SK-N-SH (cell line): Measurements from ENCODE around the gene CCR9. TPM values are rescaled to one million over a fixed set of nuclear protein-coding genes. Genes with fewer than 3 reads are reported as not detected.

Experiments used
- CTCF ChIA-PET: fragments of 300-600, 350-600 bp; formaldehyde crosslinking; extraction: SDS; loops from one replicate; lab custom pipeline; 2021; lab: Yijun Ruan, JAX
- POLR2A ChIA-PET: fragments of 350-600 bp; sonication (Branson Sonifier 250); formaldehyde crosslinking; extraction: SDS; loops from one replicate; lab custom pipeline; 2020; ENCODE audit warnings: antibody characterized with exemption, inconsistent platforms; lab: Yijun Ruan, JAX
- DNase-seq: peaks from one replicate; pipeline ENCODE4 v3.0.0; 2012
- H2AFZ ChIP-seq: fragments of 200-600 bp; sonication (generic); 2 replicates; pipeline ENCODE4 v1.8.1; 2016; ENCODE audit warnings: antibody characterized with exemption, mild to moderate bottlenecking, low read depth
- H3F3A ChIP-seq: fragments of 200-600 bp; sonication (generic); replicated peaks from 2 replicates; pipeline ENCODE3; 2016; ENCODE audit warnings: antibody characterized with exemption, mild to moderate bottlenecking; ENCODE audit not compliant: insufficient read depth
- H3K27ac ChIP-seq, 2 experiments: fragments of 200-500 bp in 1 of 2; fragments of 200-600 bp in 1 of 2; sonication (Bioruptor generic) in 1 of 2; sonication (generic), shearing (Covaris generic) in 1 of 2; 2 replicates each; pipeline versions ENCODE4 v1.5.1 to v1.6.1; 2014 to 2016; ENCODE audit warnings: low read depth in 2 of 2, inconsistent platforms in 1 of 2, low read length in 1 of 2, mild to moderate bottlenecking in 1 of 2, mixed read lengths in 1 of 2
- H3K27me3 ChIP-seq: fragments of 200-600 bp; sonication (generic), shearing (Covaris generic); 2 replicates; pipeline ENCODE4 v1.6.1; 2016; ENCODE audit warnings: mixed run types; ENCODE audit not compliant: insufficient read depth
- H3K36me3 ChIP-seq, 2 experiments: fragments of 200-500 bp in 1 of 2; fragments of 200-600 bp in 1 of 2; sonication (Bioruptor generic) in 1 of 2; sonication (generic) in 1 of 2; replicated peaks in 1 of 2; 2 replicates each; pipeline versions ENCODE3 to v1.5.1; 2014 to 2016; ENCODE audit warnings: low read length in 1 of 2, mild to moderate bottlenecking in 1 of 2; ENCODE audit not compliant: insufficient read depth in 2 of 2, control insufficient read depth in 1 of 2
- H3K4me1 ChIP-seq, 2 experiments: fragments of 200-500 bp in 1 of 2; fragments of 200-600 bp in 1 of 2; sonication (Bioruptor generic) in 1 of 2; sonication (generic), shearing (Covaris generic) in 1 of 2; 2 replicates each; pipeline versions ENCODE4 v1.5.1 to v1.6.1; 2014 to 2016; ENCODE audit warnings: low read depth in 1 of 2, low read length in 1 of 2, mixed run types in 1 of 2; ENCODE audit not compliant: insufficient read depth in 2 of 2, control insufficient read depth in 1 of 2
- H3K4me2 ChIP-seq: fragments of 200-600 bp; sonication (generic), shearing (Covaris generic); 2 replicates; pipeline ENCODE4 v1.6.1; 2017; ENCODE audit warnings: mixed run types
- H3K4me3 ChIP-seq, 2 experiments: fragments of 200-500 bp in 1 of 2; fragments of 200-600 bp in 1 of 2; sonication (Bioruptor generic) in 1 of 2; sonication (generic), shearing (Covaris generic) in 1 of 2; 2 replicates each; pipeline versions ENCODE4 v1.5.1 to v1.8.1; 2014 to 2016; ENCODE audit warnings: low read depth in 2 of 2, inconsistent platforms in 1 of 2, low read length in 1 of 2, mild to moderate bottlenecking in 1 of 2, mixed read lengths in 1 of 2, moderate library complexity in 1 of 2
- H3K79me2 ChIP-seq: fragments of 200-600 bp; sonication (generic); 2 replicates; pipeline ENCODE4 v1.8.1; 2017; ENCODE audit warnings: mild to moderate bottlenecking; ENCODE audit not compliant: insufficient read depth
- H3K9ac ChIP-seq: fragments of 200-600 bp; sonication (generic); 2 replicates; pipeline ENCODE4 v1.6.1; 2017; ENCODE audit warnings: mixed run types
- H3K9me2 ChIP-seq: fragments of 200-600 bp; sonication (generic); 2 replicates; pipeline ENCODE4 v1.6.1; 2017; ENCODE audit warnings: mixed run types
- H3K9me3 ChIP-seq: fragments of 200-600 bp; sonication (generic); 2 replicates; pipeline ENCODE4 v1.6.1; 2017; ENCODE audit warnings: mixed run types, mild to moderate bottlenecking, moderate library complexity
- H4K20me1 ChIP-seq: fragments of 200-600 bp; sonication (generic); 2 replicates; pipeline ENCODE4 v1.6.1; 2017; ENCODE audit warnings: mild to moderate bottlenecking, mixed run types; ENCODE audit not compliant: insufficient read depth
- CTCF ChIP-seq: fragments of 200-600 bp; sonication (generic); IDR thresholded peaks from 2 replicates; pipeline ENCODE4 v1.6.1; 2017; ENCODE audit warnings: antibody characterized with exemption, mild to moderate bottlenecking, moderate library complexity
- FOXJ3 ChIP-seq: sonication (generic); formaldehyde crosslinking; IDR thresholded peaks from 2 replicates; pipeline ENCODE4 v1.5.1; 2020; ENCODE audit warnings: mild to moderate bottlenecking, missing genetic modification reagents
- GATA2 ChIP-seq: sonication (generic); formaldehyde crosslinking; IDR thresholded peaks from 2 replicates; pipeline ENCODE4 v1.5.0; 2020; ENCODE audit warnings: mild to moderate bottlenecking, missing genetic modification reagents
- MAX ChIP-seq: IDR thresholded peaks from 2 replicates; pipeline ENCODE4 v1.4.0; 2012; ENCODE audit warnings: low read depth
- MEF2A ChIP-seq: IDR thresholded peaks from 2 replicates; pipeline ENCODE4 v1.4.0; 2012; ENCODE audit warnings: low read depth, borderline replicate concordance
- MXI1 ChIP-seq: IDR thresholded peaks from 2 replicates; pipeline ENCODE4 v1.6.1; 2012; ENCODE audit warnings: mild to moderate bottlenecking, low read depth, low read length, improper control_type of control experiment
- NRF1 ChIP-seq: IDR thresholded peaks from 2 replicates; pipeline ENCODE4 v1.6.1; 2012; ENCODE audit warnings: low read depth, mild to moderate bottlenecking, low read length
- PBX3 ChIP-seq: IDR thresholded peaks from 2 replicates; pipeline ENCODE4; 2012
- RCOR1 ChIP-seq: fragments of 150-350 bp; IDR thresholded peaks from 2 replicates; pipeline ENCODE4 v1.6.1; 2017; ENCODE audit warnings: antibody characterized with exemption, low read length
- TEAD4 ChIP-seq: IDR thresholded peaks from 2 replicates; pipeline ENCODE4 v1.4.0; 2012; ENCODE audit warnings: mild to moderate bottlenecking, borderline replicate concordance; ENCODE audit not compliant: insufficient read depth
- WGBS: methylation state at CpG from one replicate; pipeline ENCODE4 v1.1.6; 2017; ENCODE audit warnings: low lambda C conversion rate; 5-methylcytosine and 5-hydroxymethylcytosine counted together
- polyA plus RNA-seq, 3 experiments: library from polyadenylated mRNA; depleted of rRNA; stranded (reverse); fragments of >200 nt; gene quantifications; 2 replicates each; pipeline ENCODE4 v1.2.3, GENCODE V29; 2012
- TF ChIP-seq, protein P1 (sequence below): fragments of 150-350 bp; IDR thresholded peaks from 2 replicates; pipeline ENCODE4 v1.6.1; 2017; ENCODE audit warnings: antibody characterized with exemption, low read length, low read depth, borderline replicate concordance
- TF ChIP-seq, protein P2 (sequence below): IDR thresholded peaks from 2 replicates; pipeline ENCODE4 v1.4.0; 2012; ENCODE audit warnings: low read depth, borderline replicate concordance

CCR9 gene
- polyA plus RNA-seq, 1 of the 3 experiments (the other 2 are of a cell fraction): not detected

DNA sequence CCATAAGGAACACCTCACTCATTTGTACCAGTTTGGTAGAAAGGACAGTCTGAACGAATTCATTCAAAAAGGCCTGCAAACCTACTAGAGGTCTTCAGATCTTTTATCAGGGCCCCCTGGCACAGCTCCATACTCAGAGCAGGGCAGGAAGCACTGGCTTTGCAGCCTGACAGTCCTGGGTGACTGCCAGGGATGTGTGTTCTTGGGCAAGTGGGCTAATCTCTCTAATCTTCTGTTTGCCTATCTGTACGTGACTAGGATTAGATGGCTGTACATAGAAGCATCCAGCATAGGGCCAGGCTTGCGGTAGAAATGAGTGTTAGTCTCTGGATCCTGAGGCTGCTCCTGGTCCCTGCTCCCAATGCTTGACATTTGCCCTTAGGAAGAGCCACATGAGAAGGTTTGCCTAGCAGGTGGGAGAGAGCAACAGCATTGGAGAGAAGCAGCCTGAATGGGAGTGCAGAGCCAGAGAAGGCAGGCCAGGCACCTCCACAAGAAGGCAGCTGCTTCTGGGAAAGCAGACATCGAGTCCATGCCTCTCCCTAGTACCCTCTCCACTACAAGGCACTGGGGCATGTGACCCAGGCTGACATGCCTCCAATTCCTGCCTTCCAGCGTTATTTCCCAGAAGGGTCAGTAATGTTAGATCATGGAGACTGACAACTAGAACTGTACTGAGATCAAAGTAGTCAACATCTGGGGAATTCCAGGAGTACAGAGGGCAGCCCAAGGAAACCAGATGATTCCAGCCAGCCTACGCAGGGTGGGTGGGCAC is 55.9 kb downstream of the CCR9 start:
- Histone ChIP-seq H3K27me3 (no peaks in the 10 kb centered on the region), H3K4me3 (no peak overlapping the region), H3K9me2 (no peaks in the 10 kb centered on the region), H3K79me2 (no peaks in the 10 kb centered on the region), H3K4me2 (no peak overlapping the region), H4K20me1 (no peaks in the 10 kb centered on the region), H3K4me1 (peaks cover 0 to 18% of the 10 kb centered on the region in 2 experiments; a peak in 1 of 4 replicates), H3K27ac (peak overlapping the region in 1 of 2 experiments; percentile 36; a peak in 1 of 4 replicates), H3K9me3 (no peaks in the 10 kb centered on the region), H3K36me3 (peaks cover 0 to 20% of the 10 kb centered on the region in 2 experiments), H3K9ac (no peak overlapping the region), H3F3A (no peaks in the 10 kb centered on the region), H2AFZ (no peak overlapping the region)
- peak; percentile 50 for DNase-seq
- TF ChIP-seq MXI1 (peak; percentile 25; the same call in 1 of the 2 replicates), MEF2A (no peak), NRF1 (no peak), TEAD4 (no peak), GATA2 (CRISPR knock-in tag) (peak; percentile 67), FOXJ3 (CRISPR knock-in tag) (peak; percentile 24; the same call in 1 of the 2 replicates)
- WGBS: 77% methylated on average over 2 of the region's 6 CpGs
- POLR2A ChIA-PET: interaction anchor here (1.6 kb wide), 1 partner anchor 11 kb away, joined by 3 read pairs; no protein-coding TSS in a partner anchor
- CTCF ChIA-PET: interaction anchor here (1.3 to 13.6 kb wide), 3 partner anchors 13 to 282 kb away, joined by 3 to 280 read pairs (median 6); no protein-coding TSS in a partner anchor

- CTCF ChIA-PET: interaction anchor here (0.7 to 13.6 kb wide), 5 partner anchors 14 to 283 kb away, joined by 3 to 280 read pairs (median 3); no protein-coding TSS in a partner anchor
- POLR2A ChIA-PET: interaction anchor here (0.8 to 1.6 kb wide), 2 partner anchors 10 to 23 kb away, joined by 3 read pairs; no protein-coding TSS in a partner anchor
- peaks cover 0 to 18% of the 10 kb centered on the region in 2 experiments; a peak in 1 of 4 replicates for H3K4me1 ChIP-seq
- H3F3A ChIP-seq: no peaks in the 10 kb centered on the region
- no peaks in the 10 kb centered on the region for H3K27me3 ChIP-seq
- no peak within 1 kb of the TSS for H3K4me2 ChIP-seq
- no peaks in the 10 kb centered on the region for H3K79me2 ChIP-seq
- no peaks in the 10 kb centered on the region for H3K9me2 ChIP-seq
- peaks cover 0 to 28% of the 10 kb centered on the region in 2 experiments for H3K36me3 ChIP-seq
- no peaks in the 10 kb centered on the region for H3K9me3 ChIP-seq
- H3K9ac ChIP-seq: no peak within 1 kb of the TSS
- H3K4me3 ChIP-seq: no peak within 1 kb of the TSS
- 97% methylated on average over 8 of the region's 8 CpGs for WGBS
- DNase-seq: no peak
- no peaks in the 10 kb centered on the region for H4K20me1 ChIP-seq
- H3K27ac ChIP-seq: peak within 1 kb of the TSS in 1 of 2 experiments; percentile 36; a peak in 1 of 4 replicates
- no peak within 1 kb of the TSS for H2AFZ ChIP-seq
- TF ChIP-seq RCOR1 (no peak), TEAD4 (no peak), PBX3 (no peak), CTCF (no peak), MEF2A (no peak), MAX (no peak)
- TF ChIP-seq, protein P1, sequence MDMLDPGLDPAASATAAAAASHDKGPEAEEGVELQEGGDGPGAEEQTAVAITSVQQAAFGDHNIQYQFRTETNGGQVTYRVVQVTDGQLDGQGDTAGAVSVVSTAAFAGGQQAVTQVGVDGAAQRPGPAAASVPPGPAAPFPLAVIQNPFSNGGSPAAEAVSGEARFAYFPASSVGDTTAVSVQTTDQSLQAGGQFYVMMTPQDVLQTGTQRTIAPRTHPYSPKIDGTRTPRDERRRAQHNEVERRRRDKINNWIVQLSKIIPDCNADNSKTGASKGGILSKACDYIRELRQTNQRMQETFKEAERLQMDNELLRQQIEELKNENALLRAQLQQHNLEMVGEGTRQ: no peak
- TF ChIP-seq, protein P2, sequence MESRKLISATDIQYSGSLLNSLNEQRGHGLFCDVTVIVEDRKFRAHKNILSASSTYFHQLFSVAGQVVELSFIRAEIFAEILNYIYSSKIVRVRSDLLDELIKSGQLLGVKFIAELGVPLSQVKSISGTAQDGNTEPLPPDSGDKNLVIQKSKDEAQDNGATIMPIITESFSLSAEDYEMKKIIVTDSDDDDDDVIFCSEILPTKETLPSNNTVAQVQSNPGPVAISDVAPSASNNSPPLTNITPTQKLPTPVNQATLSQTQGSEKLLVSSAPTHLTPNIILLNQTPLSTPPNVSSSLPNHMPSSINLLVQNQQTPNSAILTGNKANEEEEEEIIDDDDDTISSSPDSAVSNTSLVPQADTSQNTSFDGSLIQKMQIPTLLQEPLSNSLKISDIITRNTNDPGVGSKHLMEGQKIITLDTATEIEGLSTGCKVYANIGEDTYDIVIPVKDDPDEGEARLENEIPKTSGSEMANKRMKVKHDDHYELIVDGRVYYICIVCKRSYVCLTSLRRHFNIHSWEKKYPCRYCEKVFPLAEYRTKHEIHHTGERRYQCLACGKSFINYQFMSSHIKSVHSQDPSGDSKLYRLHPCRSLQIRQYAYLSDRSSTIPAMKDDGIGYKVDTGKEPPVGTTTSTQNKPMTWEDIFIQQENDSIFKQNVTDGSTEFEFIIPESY: no peak
Observed at GRCh38 chr3:45943207-45943846, 57.0 kb downstream of the CCR9 start, which contains the start of gene CXCR6. CXCR6 (plus strand) TSS chr3:45943464; CDS start chr3:45946482, 3,018 bp downstream.
